ENCODE measurements around the gene WIPF2.

The WIPF2 gene

GRCh38 chr17:40218740-40219593 is at the start of gene WIPF2:
WIPF2 (plus strand) TSS chr17:40219304; CDS start chr17:40256460, 37,156 bp downstream.
- DNase-seq (ENCODE audit: low read depth in 2 of 2): peak; percentile 92

- DNase-seq (ENCODE audit: low read depth in 2 of 2): no peak
These were observed 48.8 kb upstream of the WIPF2 start for GRCh38 chr17:40170325-40170724.

GRCh38 chr17:40171750-40172149 is 47.4 kb upstream of the WIPF2 start:
- DNase-seq (ENCODE audit: low read depth in 2 of 2): no peak

GRCh38 chr17:40173091-40173777 is 45.9 kb upstream of the WIPF2 start:
- DNase-seq (ENCODE audit: low read depth in 2 of 2): no peak

- DNase-seq (ENCODE audit: low read depth in 2 of 2): no peak
These were observed 45.3 kb upstream of the WIPF2 start for GRCh38 chr17:40173778-40174135.

GRCh38 chr17:40174514-40174913 is 44.6 kb upstream of the WIPF2 start:
- DNase-seq (ENCODE audit: low read depth in 2 of 2): no peak

GRCh38 chr17:40175928-40176753 is 43.0 kb upstream of the WIPF2 start:
- no peak for DNase-seq (ENCODE audit: low read depth in 2 of 2)

GRCh38 chr17:40176754-40177110 is 42.4 kb upstream of the WIPF2 start:
- DNase-seq (ENCODE audit: low read depth in 2 of 2): no peak

GRCh38 chr17:40177275-40177874 is 41.7 kb upstream of the WIPF2 start, which contains the start of gene RAPGEFL1:
RAPGEFL1 (plus strand) TSS chr17:40177470; CDS start chr17:40177862, 392 bp downstream.
- DNase-seq (ENCODE audit: low read depth in 2 of 2): peak; percentile 75 to 78

GRCh38 chr17:40178021-40178601 is 41.0 kb upstream of the WIPF2 start:
- no peak for DNase-seq (ENCODE audit: low read depth in 2 of 2)

- no peak for DNase-seq (ENCODE audit: low read depth in 2 of 2)
These were observed 40.4 kb upstream of the WIPF2 start for GRCh38 chr17:40178660-40179059.

GRCh38 chr17:40179923-40180659 is 39.0 kb upstream of the WIPF2 start:
- no peak for DNase-seq (ENCODE audit: low read depth in 2 of 2)

- DNase-seq (ENCODE audit: low read depth in 2 of 2): no peak
These were observed 38.4 kb upstream of the WIPF2 start for GRCh38 chr17:40180694-40181093.

GRCh38 chr17:40181205-40181604 is 37.9 kb upstream of the WIPF2 start:
- DNase-seq (ENCODE audit: low read depth in 2 of 2): no peak

GRCh38 chr17:40182606-40183005 is 36.5 kb upstream of the WIPF2 start:
- no peak for DNase-seq (ENCODE audit: low read depth in 2 of 2)

GRCh38 chr17:40187238-40187637 is 31.9 kb upstream of the WIPF2 start:
- no peak for DNase-seq (ENCODE audit: low read depth in 2 of 2)

- DNase-seq (ENCODE audit: low read depth in 2 of 2): no peak
These were observed 30.4 kb upstream of the WIPF2 start for GRCh38 chr17:40188694-40189093.

GRCh38 chr17:40190197-40191021 is 28.7 kb upstream of the WIPF2 start:
- DNase-seq (ENCODE audit: low read depth in 2 of 2): no peak

GRCh38 chr17:40191237-40192208 is 27.6 kb upstream of the WIPF2 start:
- DNase-seq (ENCODE audit: low read depth in 2 of 2): peak; percentile 15 to 23
